Stimulated activated CD8-positive, alpha-beta memory T cell treated with anti-CD3 and anti-CD28 coated beads, Interleukin-7, amount 100 ng/mL, for 1 hour (primary cell): ENCODE measurements around the gene CCL20.
"Not testable (repeated sequence)": the region's sequence is repeated elsewhere in the genome, so short reads cannot be mapped to it uniquely, and the experiment has no call there.

Source experiments
- DNase-seq, 2 donors: peaks; one replicate each; pipeline ENCODE4 v3.0.0-alpha.2; 2020; ENCODE audit warnings: low read depth in 2 of 2

CCL20 gene

GRCh38 chr2:227813562-227814353 is at the start of gene CCL20:
TSS of gene CCL20 (plus strand) at chr2:227813842. CDS start at chr2:227813912, 70 bp downstream.
- DNase-seq, result no peak

GRCh38 chr2:227765788-227766372 is 47.8 kb upstream of the CCL20 start:
- DNase-seq, result no peak

- DNase-seq, result peak; percentile 6 to 13
Observed at GRCh38 chr2:227766373-227766883, 47.2 kb upstream of the CCL20 start.

GRCh38 chr2:227767830-227768229 is 45.8 kb upstream of the CCL20 start:
- DNase-seq, result no peak

GRCh38 chr2:227772197-227772661 is 41.4 kb upstream of the CCL20 start:
- no peak for DNase-seq

GRCh38 chr2:227772932-227773331 is 40.7 kb upstream of the CCL20 start:
- DNase-seq, result no peak

- no peak for DNase-seq
Observed at GRCh38 chr2:227774011-227774624, 39.5 kb upstream of the CCL20 start.

GRCh38 chr2:227774895-227775842 is 38.5 kb upstream of the CCL20 start:
- DNase-seq, result no peak

- no peak for DNase-seq
Observed at GRCh38 chr2:227780981-227781615, 32.5 kb upstream of the CCL20 start.

- no peak for DNase-seq
Observed at GRCh38 chr2:227781841-227782240, 31.8 kb upstream of the CCL20 start.

GRCh38 chr2:227782804-227783203 is 30.8 kb upstream of the CCL20 start:
- no peak for DNase-seq

- no peak for DNase-seq
Observed at GRCh38 chr2:227783404-227784138, 30.1 kb upstream of the CCL20 start.

GRCh38 chr2:227785293-227785692 is 28.3 kb upstream of the CCL20 start:
- DNase-seq, result no peak

GRCh38 chr2:227788561-227789018 is 25.1 kb upstream of the CCL20 start:
- DNase-seq, result no peak

GRCh38 chr2:227789803-227790202 is 23.8 kb upstream of the CCL20 start:
- DNase-seq, result no peak

- DNase-seq, result no peak
Observed at GRCh38 chr2:227793148-227793712, 20.4 kb upstream of the CCL20 start.

GRCh38 chr2:227796045-227796711 is 17.5 kb upstream of the CCL20 start:
- no peak for DNase-seq

GRCh38 chr2:227796768-227797167 is 16.9 kb upstream of the CCL20 start:
- DNase-seq, result not testable (repeated sequence)

- DNase-seq, result no peak
Observed at GRCh38 chr2:227799202-227799601, 14.4 kb upstream of the CCL20 start.
